ENCODE data around the gene PDCL3.

The PDCL3 gene

DNA sequence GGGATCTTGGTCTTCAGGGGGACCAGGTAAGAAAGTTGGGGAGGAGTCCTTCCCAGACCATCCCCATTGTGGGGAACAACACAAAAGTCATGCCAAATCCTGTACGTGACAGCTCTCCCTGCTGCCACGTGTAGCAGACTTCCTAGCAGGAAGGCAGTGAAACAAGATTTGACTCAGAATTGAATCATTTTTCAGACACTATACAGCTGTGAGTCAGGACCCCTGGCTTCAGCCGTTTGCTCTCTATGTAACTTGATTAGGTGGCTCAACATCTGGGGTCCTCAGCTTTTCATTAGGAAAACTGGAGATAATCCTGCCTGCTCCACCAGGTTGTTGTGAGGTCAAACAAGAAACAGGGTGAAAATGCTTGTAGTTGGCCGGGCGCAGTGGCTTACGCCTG, 32.9 kb upstream of the PDCL3 start:
- no peak for TF ChIP-seq EZH2phosphoT487 (IDR thresholded peaks at IDR 0.05; ENCODE audit: borderline replicate concordance, low read length)
- TF ChIP-seq, protein P1, sequence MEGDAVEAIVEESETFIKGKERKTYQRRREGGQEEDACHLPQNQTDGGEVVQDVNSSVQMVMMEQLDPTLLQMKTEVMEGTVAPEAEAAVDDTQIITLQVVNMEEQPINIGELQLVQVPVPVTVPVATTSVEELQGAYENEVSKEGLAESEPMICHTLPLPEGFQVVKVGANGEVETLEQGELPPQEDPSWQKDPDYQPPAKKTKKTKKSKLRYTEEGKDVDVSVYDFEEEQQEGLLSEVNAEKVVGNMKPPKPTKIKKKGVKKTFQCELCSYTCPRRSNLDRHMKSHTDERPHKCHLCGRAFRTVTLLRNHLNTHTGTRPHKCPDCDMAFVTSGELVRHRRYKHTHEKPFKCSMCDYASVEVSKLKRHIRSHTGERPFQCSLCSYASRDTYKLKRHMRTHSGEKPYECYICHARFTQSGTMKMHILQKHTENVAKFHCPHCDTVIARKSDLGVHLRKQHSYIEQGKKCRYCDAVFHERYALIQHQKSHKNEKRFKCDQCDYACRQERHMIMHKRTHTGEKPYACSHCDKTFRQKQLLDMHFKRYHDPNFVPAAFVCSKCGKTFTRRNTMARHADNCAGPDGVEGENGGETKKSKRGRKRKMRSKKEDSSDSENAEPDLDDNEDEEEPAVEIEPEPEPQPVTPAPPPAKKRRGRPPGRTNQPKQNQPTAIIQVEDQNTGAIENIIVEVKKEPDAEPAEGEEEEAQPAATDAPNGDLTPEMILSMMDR (IDR thresholded peaks at IDR 0.05; ENCODE audit: low read depth, low read length, poor library complexity, severe bottlenecking), result no peak
- Histone ChIP-seq H3K4me1 (ENCODE audit: control insufficient read depth, low read length) (no peaks in the 10 kb centered on the region), H3K9me3 (ENCODE audit: control insufficient read depth, insufficient read depth, low read length) (no peaks in the 10 kb centered on the region; the same call in 1 of the 2 replicates), H3K4me3 (ENCODE audit: low read length) (no peak overlapping the region), H3K27me3 (ENCODE audit: control insufficient read depth, low read length) (no peaks in the 10 kb centered on the region; the same call in 1 of the 2 replicates), H3K9me2 (replicated peaks; ENCODE audit: control insufficient read depth, low read length) (no peaks in the 10 kb centered on the region), H3K4me2 (ENCODE audit: low read length) (no peak overlapping the region), H4K20me1 (ENCODE audit: control insufficient read depth, insufficient read depth, low read depth, low read length) (no peaks in the 10 kb centered on the region), H3F3A (ENCODE audit: control insufficient read depth, insufficient read depth) (no peaks in the 10 kb centered on the region), H3K36me3 (ENCODE audit: control insufficient read depth, low read length) (no peaks in the 10 kb centered on the region), H3K79me2 (ENCODE audit: control insufficient read depth, low read length) (no peaks in the 10 kb centered on the region), H3K27ac (ENCODE audit: low read depth, low read length) (no peak overlapping the region)

DNA sequence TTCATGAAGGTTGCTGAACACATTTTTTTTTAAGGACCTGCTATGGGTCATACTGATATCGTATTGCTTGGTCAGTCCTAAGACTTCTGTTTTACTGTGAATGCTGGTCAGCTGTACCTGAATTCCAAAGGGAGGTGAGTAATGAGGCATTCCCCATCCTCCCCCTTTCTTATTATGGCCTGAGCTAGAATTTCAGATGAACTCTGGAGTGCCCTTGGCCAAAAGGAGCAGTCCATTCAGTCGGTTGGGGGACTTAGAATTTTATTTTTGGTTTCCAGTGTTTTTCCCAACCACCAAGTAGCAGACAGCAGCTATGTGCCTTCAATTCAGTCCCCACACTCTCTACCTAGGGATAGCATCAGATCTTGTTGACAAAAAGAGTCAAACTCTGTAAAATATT, 26.9 kb upstream of the PDCL3 start:
- H3K9me2 ChIP-seq (replicated peaks; ENCODE audit: control insufficient read depth, low read length), result no peaks in the 10 kb centered on the region
- no peaks in the 10 kb centered on the region for H3K79me2 ChIP-seq (ENCODE audit: control insufficient read depth, low read length)
- no peak overlapping the region for H3K4me2 ChIP-seq (ENCODE audit: low read length)
- H3K4me3 ChIP-seq (ENCODE audit: low read length), result no peak overlapping the region
- no peaks in the 10 kb centered on the region for H3K36me3 ChIP-seq (ENCODE audit: control insufficient read depth, low read length)
- TF ChIP-seq EZH2phosphoT487 (IDR thresholded peaks at IDR 0.05; ENCODE audit: borderline replicate concordance, low read length), result no peak
- TF ChIP-seq, protein P1 (IDR thresholded peaks at IDR 0.05; ENCODE audit: low read depth, low read length, poor library complexity, severe bottlenecking), result no peak
- H4K20me1 ChIP-seq (ENCODE audit: control insufficient read depth, insufficient read depth, low read depth, low read length), result no peaks in the 10 kb centered on the region
- H3K27ac ChIP-seq (ENCODE audit: low read depth, low read length), result no peak overlapping the region
- H3K27me3 ChIP-seq (ENCODE audit: control insufficient read depth, low read length), result no peaks in the 10 kb centered on the region
- H3K9me3 ChIP-seq (ENCODE audit: control insufficient read depth, insufficient read depth, low read length), result no peaks in the 10 kb centered on the region; the same call in 1 of the 2 replicates
- H3F3A ChIP-seq (ENCODE audit: control insufficient read depth, insufficient read depth), result no peaks in the 10 kb centered on the region
- no peaks in the 10 kb centered on the region for H3K4me1 ChIP-seq (ENCODE audit: control insufficient read depth, low read length)

DNA sequence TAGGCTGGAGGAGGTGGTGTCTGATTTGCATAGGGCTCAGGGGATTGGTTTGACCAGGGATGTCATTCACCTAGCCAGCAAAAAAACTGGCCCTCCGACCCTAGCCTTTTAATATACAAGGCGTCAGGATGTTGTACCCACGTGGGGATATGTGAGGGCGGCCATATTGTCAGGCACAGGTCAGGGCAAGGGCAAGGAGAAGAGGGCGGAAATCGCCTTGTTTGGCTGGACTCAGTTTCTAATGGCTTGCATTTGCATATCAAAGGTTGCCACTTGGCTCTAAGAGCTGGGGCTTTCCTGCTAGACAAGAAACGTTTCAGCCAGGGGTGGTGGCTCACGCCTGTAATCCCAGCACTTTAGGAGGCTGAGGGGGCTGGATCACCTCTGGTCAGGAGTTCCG, 24.9 kb upstream of the PDCL3 start:
- no peaks in the 10 kb centered on the region; the same call in 1 of the 2 replicates for H3K9me3 ChIP-seq (ENCODE audit: control insufficient read depth, insufficient read depth, low read length)
- H3K79me2 ChIP-seq (ENCODE audit: control insufficient read depth, low read length), result no peaks in the 10 kb centered on the region
- H3K27me3 ChIP-seq (ENCODE audit: control insufficient read depth, low read length), result no peaks in the 10 kb centered on the region
- H4K20me1 ChIP-seq (ENCODE audit: control insufficient read depth, insufficient read depth, low read depth, low read length), result no peaks in the 10 kb centered on the region
- TF ChIP-seq, protein P1 (IDR thresholded peaks at IDR 0.05; ENCODE audit: low read depth, low read length, poor library complexity, severe bottlenecking), result no peak
- TF ChIP-seq EZH2phosphoT487 (IDR thresholded peaks at IDR 0.05; ENCODE audit: borderline replicate concordance, low read length), result no peak
- no peaks in the 10 kb centered on the region for H3K9me2 ChIP-seq (replicated peaks; ENCODE audit: control insufficient read depth, low read length)
- H3K4me1 ChIP-seq (ENCODE audit: control insufficient read depth, low read length), result no peaks in the 10 kb centered on the region
- no peak overlapping the region for H3K27ac ChIP-seq (ENCODE audit: low read depth, low read length)
- no peak overlapping the region for H3K4me3 ChIP-seq (ENCODE audit: low read length)
- H3F3A ChIP-seq (ENCODE audit: control insufficient read depth, insufficient read depth), result no peaks in the 10 kb centered on the region
- H3K4me2 ChIP-seq (ENCODE audit: low read length), result no peak overlapping the region
- no peaks in the 10 kb centered on the region for H3K36me3 ChIP-seq (ENCODE audit: control insufficient read depth, low read length)

Data from DOHH2 (cell line).